ENCODE results near the gene APCDD1L. TPM values are rescaled to one million over a fixed set of nuclear protein-coding genes. Genes with fewer than 3 reads are reported as not detected.

Gene APCDD1L
- total and polyA plus RNA-seq, 2 of the 8 experiments (the other 6 are each of a cell fraction or from before 2014, with no cell fraction given): 0.83 to 3.1 TPM

- H3K79me2 ChIP-seq (ENCODE audit: control insufficient read depth in 1 of 2, insufficient read depth in 2 of 2, low read length in 2 of 2): no peaks in the 10 kb centered on the region
- H4K20me1 ChIP-seq (replicated peaks in 1 of 2; ENCODE audit: control insufficient read depth in 1 of 2, insufficient read depth in 2 of 2, low read length in 2 of 2): no peaks in the 10 kb centered on the region
- no peak overlapping the region for H2BK20ac ChIP-seq (ENCODE audit: low read length)
- no peak overlapping the region for H4K5ac ChIP-seq (ENCODE audit: insufficient read length, low read depth, low read length)
- H2AK5ac ChIP-seq (ENCODE audit: low read depth, low read length): no peak overlapping the region
- H2AFZ ChIP-seq (ENCODE audit: low read length): no peak overlapping the region
- H3K23me2 ChIP-seq (ENCODE audit: low read depth, low read length): no peaks in the 10 kb centered on the region
- H4K91ac ChIP-seq (replicated peaks; ENCODE audit: insufficient read length, low read length): peak overlapping the region; percentile 9
- H3K14ac ChIP-seq (ENCODE audit: insufficient read length): no peak overlapping the region
- H3K79me1 ChIP-seq (ENCODE audit: low read depth, low read length): no peaks in the 10 kb centered on the region
- no peak overlapping the region for H3K27ac ChIP-seq (ENCODE audit: low read depth, low read length)
- no peak overlapping the region for H2BK15ac ChIP-seq (ENCODE audit: low read length)
- peak in 1 of 2 experiments; percentile 54 for DNase-seq (ENCODE audit: low read depth in 1 of 2, low spot score in 2 of 2)
- H3K23ac ChIP-seq (ENCODE audit: insufficient read length): no peak overlapping the region
- no peak overlapping the region for H2BK5ac ChIP-seq (ENCODE audit: low read depth, low read length)
- no peak overlapping the region; the same call in 1 of the 2 replicates for H2BK12ac ChIP-seq (ENCODE audit: low read depth, low read length)
- H3K4me3 ChIP-seq (ENCODE audit: extremely low read depth in 1 of 4, insufficient read depth in 2 of 4, low read depth in 3 of 4, low read length in 4 of 4): no peak overlapping the region
- H4K8ac ChIP-seq (ENCODE audit: extremely low read depth, insufficient read depth, low read length): peak overlapping the region; percentile 62
- 94% methylated on average over 53 of the region's 68 CpGs; no CpG with 5 or more reads in 1 of the 2 experiments for WGBS, 2 experiments (ENCODE audit: extremely low coverage in 1 of 2, insufficient coverage in 1 of 2, insufficient read length in 1 of 2, insufficient replicate concordance in 2 of 2, low coverage in 1 of 2, low lambda C conversion rate in 2 of 2, missing lambda C conversion rate in 1 of 2)
- no peak for TF ChIP-seq NANOG (IDR thresholded peaks at IDR 0.05; ENCODE audit: insufficient read depth, low read depth, low read length, poor library complexity, severe bottlenecking)
- peak; percentile 59; the same call in 1 of the 2 replicates for TF ChIP-seq KDM1A (IDR thresholded peaks at IDR 0.05; ENCODE audit: borderline replicate concordance, low read length)
- H3K18ac ChIP-seq (ENCODE audit: extremely low read depth, low read length): no peak overlapping the region; the same call in 1 of the 2 replicates
- H3K56ac ChIP-seq (replicated peaks; ENCODE audit: insufficient read length, low read depth, low read length): no peak overlapping the region
- H3K27me3 ChIP-seq (replicated peaks in 1 of 4; ENCODE audit: control insufficient read depth in 3 of 4, extremely low read depth in 1 of 4, insufficient read depth in 3 of 4, low read length in 3 of 4): no peaks in the 10 kb centered on the region
- H3K9ac ChIP-seq (replicated peaks in 1 of 4; ENCODE audit: extremely low read depth in 1 of 4, low read depth in 3 of 4, low read length in 3 of 4): no peak overlapping the region
- no peak overlapping the region for H3K4ac ChIP-seq (replicated peaks; ENCODE audit: insufficient read length, low read depth, low read length)
- 0 out of 4 replicates have a peak, but pooled peaks cover 0 to 3% of the 10 kb centered on the region in 2 experiments for H3K9me3 ChIP-seq (ENCODE audit: insufficient read depth in 2 of 2, low read depth in 1 of 2, low read length in 1 of 2)
- ChIA-PET POLR2A (ENCODE audit: partially characterized antibody) (no interaction called here), CTCF (ENCODE audit: partially characterized antibody) (interaction anchor here (1.0 to 1.7 kb wide), 4 partner anchors 13 to 25 kb away, joined by 3 to 5 read pairs (median 4); no protein-coding TSS in a partner anchor)
- no peak overlapping the region; a peak in 1 of 4 replicates for H3K4me2 ChIP-seq (ENCODE audit: insufficient read depth in 1 of 2, low read depth in 2 of 2, low read length in 2 of 2)
- H3K4me1 ChIP-seq (replicated peaks in 1 of 4; ENCODE audit: control insufficient read depth in 3 of 4, insufficient read depth in 4 of 4, low read length in 3 of 4): peaks cover 0 to 7% (median 2%) of the 10 kb centered on the region in 4 experiments; a peak in 4 of 7 replicates
- H3K36me3 ChIP-seq (ENCODE audit: control insufficient read depth in 2 of 4, insufficient read depth in 4 of 4, low read length in 3 of 4): no peaks in the 10 kb centered on the region
- FAIRE-seq: no peak
- no peak overlapping the region for H2BK120ac ChIP-seq (replicated peaks; ENCODE audit: low read depth, low read length)
These were observed 48.2 kb downstream of the APCDD1L start for GRCh38 chr20:58466729-58467571.
